K562 (cell line): ENCODE measurements around the gene GPHA2. TPM values are rescaled to one million over a fixed set of nuclear protein-coding genes. Genes with fewer than 3 reads are reported as not detected.

ENCODE experiments used
- ATAC-seq: fragments of 200-7000 bp; cut with Tn5 transposase; 3 replicates; pipeline ENCODE4 v1.9.1; 2020; ENCODE audit warnings: moderate library complexity
- Bru-seq: library from RNA; stranded (reverse); fragments of 400-500 nt; gene quantifications from one replicate; lab custom pipeline; 2021; lab: Mats Ljungman, UMichigan
- BruChase-seq, 2 experiments: library from RNA; stranded (reverse); fragments of 400-500 nt; gene quantifications; one replicate each; lab custom pipeline; 2021; lab: Mats Ljungman, UMichigan
- BruUV-seq: library from RNA; stranded (reverse); fragments of 400-500 nt; replicated peaks from 2 replicates; lab custom pipeline; 2021; lab: Mats Ljungman, UMichigan
- CTCF ChIA-PET: fragments of 300-600 bp; formaldehyde crosslinking; extraction: SDS; loops from one replicate; lab custom pipeline; 2021; ENCODE audit warnings: low intra/inter-chr PET ratio; lab: Yijun Ruan, JAX
- POLR2A ChIA-PET: fragments of 300-600, 350-650 bp; sonication (Branson Sonifier 250); formaldehyde crosslinking; extraction: SDS; loops from one replicate; lab custom pipeline; 2021; ENCODE audit warnings: antibody characterized with exemption, inconsistent platforms; lab: Yijun Ruan, JAX
- DNase-seq, 4 experiments: peaks; one replicate each; pipeline versions ENCODE4 v3.0.0 to v3.0.0-alpha.2; 2011 to 2018; ENCODE audit warnings: low spot score in 3 of 4, mixed read lengths in 3 of 4; ENCODE audit errors: extremely low read depth in 1 of 4
- FAIRE-seq: peaks from 2 replicates; lab custom pipeline; 2011; peaks lifted over from hg19 to GRCh38; lab: Jason Lieb, UNC
- H2AFZ ChIP-seq: 2 replicates; pipeline ENCODE4 v1.6.0; 2011; ENCODE audit warnings: low read depth, low read length, control low read depth, inconsistent platforms
- H3K27ac ChIP-seq: fragments of 200-600 bp; 3 replicates; pipeline ENCODE4 v1.8.0; 2011; ENCODE audit warnings: low read depth, mild to moderate bottlenecking, control low read depth, inconsistent platforms, low read length, moderate library complexity, mixed read lengths; ENCODE audit errors: extremely low read depth
- H3K27me3 ChIP-seq, 2 experiments: fragments of 300-600 bp in 1 of 2; 2 replicates in 1 of 2; 3 replicates in 1 of 2; pipeline versions ENCODE4 v1.6.0 to v1.8.0; 2011; ENCODE audit warnings: inconsistent platforms in 2 of 2, low read length in 2 of 2, mild to moderate bottlenecking in 1 of 2, mixed read lengths in 1 of 2, moderate library complexity in 1 of 2; ENCODE audit not compliant: control insufficient read depth in 2 of 2, insufficient read depth in 2 of 2
- H3K36me3 ChIP-seq: fragments of 300-600 bp; 3 replicates; pipeline ENCODE4 v1.8.0; 2011; ENCODE audit warnings: mild to moderate bottlenecking, low read length, inconsistent platforms; ENCODE audit not compliant: control insufficient read depth, insufficient read depth
- H3K4me1 ChIP-seq, 2 experiments: fragments of 200-600 bp in 1 of 2; replicated peaks in 1 of 2; 2 replicates in 1 of 2; 3 replicates in 1 of 2; pipeline versions ENCODE4 v1.5.1 to v1.8.0; 2011; ENCODE audit warnings: inconsistent platforms in 2 of 2, low read length in 2 of 2, mild to moderate bottlenecking in 1 of 2, mixed read lengths in 1 of 2, moderate library complexity in 1 of 2; ENCODE audit not compliant: control insufficient read depth in 2 of 2, insufficient read depth in 2 of 2
- H3K4me2 ChIP-seq: 2 replicates; pipeline ENCODE4 v1.6.1; 2011; ENCODE audit warnings: low read length, control low read depth, inconsistent platforms, mixed read lengths; ENCODE audit not compliant: insufficient read depth
- H3K4me3 ChIP-seq: fragments of 200-600 bp; sonication (generic), shearing (Covaris generic); 2 replicates; pipeline ENCODE4 v1.5.1; 2016; ENCODE audit warnings: control low read depth, inconsistent platforms
- H3K79me2 ChIP-seq: fragments of 200-600 bp; 3 replicates; pipeline ENCODE4 v1.8.0; 2011; ENCODE audit warnings: low read length, inconsistent platforms; ENCODE audit not compliant: control insufficient read depth, insufficient read depth
- H3K9ac ChIP-seq, 2 experiments: 2 replicates each; pipeline versions ENCODE4 v1.6.0 to v1.6.1; 2011; ENCODE audit warnings: low read depth in 2 of 2, low read length in 2 of 2, control low read depth in 1 of 2, inconsistent platforms in 1 of 2, mild to moderate bottlenecking in 1 of 2, mixed read lengths in 1 of 2; ENCODE audit not compliant: insufficient read depth in 1 of 2
- H3K9me1 ChIP-seq: one replicate; pipeline ENCODE4 v1.6.0; 2011; ENCODE audit warnings: inconsistent platforms, mild to moderate bottlenecking, low read length, moderate library complexity; ENCODE audit not compliant: control insufficient read depth, insufficient read depth
- H3K9me3 ChIP-seq: replicated peaks from 2 replicates; pipeline ENCODE4 v1.5.1; 2011; ENCODE audit warnings: low read depth, low read length, inconsistent platforms; ENCODE audit not compliant: control insufficient read depth, insufficient read depth
- H4K20me1 ChIP-seq: replicated peaks from 2 replicates; pipeline ENCODE4 v1.6.1; 2011; ENCODE audit warnings: low read length, inconsistent platforms, mixed read lengths; ENCODE audit not compliant: control insufficient read depth, insufficient read depth
- CTCF ChIP-seq, 3 experiments: IDR thresholded peaks in 2 of 3; conservative IDR thresholded peaks in 1 of 3; 2 replicates each; pipeline ENCODE4 v1.5.1; 2011 to 2012; ENCODE audit warnings: low read length in 3 of 3, mild to moderate bottlenecking in 3 of 3, control low read depth in 2 of 3, improper control_type of control experiment in 1 of 3, inconsistent platforms in 1 of 3, low read depth in 1 of 3, mixed read lengths in 1 of 3, moderate library complexity in 1 of 3; ENCODE audit not compliant: insufficient read depth in 2 of 3
- EWSR1 ChIP-seq: fragments of 450-650 bp; IDR thresholded peaks from 2 replicates; pipeline ENCODE4 v1.6.1; 2018; ENCODE audit warnings: borderline replicate concordance, mild to moderate bottlenecking, low read depth, moderate library complexity; ENCODE audit not compliant: partially characterized antibody
- HNRNPK ChIP-seq: fragments of 200-400 bp; formaldehyde crosslinking; IDR thresholded peaks from one replicate; pipeline ENCODE4 v1.6.1; 2018; ENCODE audit warnings: mild to moderate bottlenecking, low read depth, low read length; ENCODE audit not compliant: poor library complexity, severe bottlenecking
- MYNN ChIP-seq, 2 experiments: sonication (generic); formaldehyde crosslinking in 1 of 2; IDR thresholded peaks; 2 replicates each; pipeline versions ENCODE4 v1.5.0 to v1.6.1; 2016 to 2020; ENCODE audit warnings: antibody characterized with exemption in 1 of 2, missing genetic modification reagents in 1 of 2
- PREB ChIP-seq: sonication (generic); formaldehyde crosslinking; IDR thresholded peaks from 2 replicates; pipeline ENCODE4 v1.8.1; 2023; ENCODE audit warnings: mild to moderate bottlenecking, missing genetic modification reagents
- RBBP5 ChIP-seq: fragments of 200-600 bp; sonication (generic); IDR thresholded peaks from 2 replicates; pipeline ENCODE4 v1.6.1; 2012; ENCODE audit warnings: borderline replicate concordance, mild to moderate bottlenecking, low read length, control low read depth, inconsistent platforms; ENCODE audit not compliant: insufficient read depth, poor library complexity, severe bottlenecking
- SMAD4 ChIP-seq: fragments of 250-450 bp; sonication (Bioruptor Pico); conservative IDR thresholded peaks from 2 replicates; pipeline ENCODE4 v1.8.0; 2021; ENCODE audit warnings: inconsistent platforms, mild to moderate bottlenecking, moderate library complexity
- ZFX ChIP-seq: sonication (generic); formaldehyde crosslinking; IDR thresholded peaks from 2 replicates; pipeline ENCODE4 v1.8.0; 2022; ENCODE audit warnings: mild to moderate bottlenecking, missing genetic modification reagents, moderate library complexity
- ZNF134 ChIP-seq: fragments of 250-450 bp; sonication (Bioruptor Pico); conservative IDR thresholded peaks from 2 replicates; pipeline ENCODE4 v1.4.0; 2020
- ZNF3 ChIP-seq: fragments of 250-450 bp; sonication (Bioruptor Pico); IDR thresholded peaks from 2 replicates; pipeline ENCODE4 v1.5.0; 2021; ENCODE audit warnings: mild to moderate bottlenecking, moderate library complexity
- ZNF778 ChIP-seq: fragments of 450-650 bp; formaldehyde crosslinking; IDR thresholded peaks from 2 replicates; pipeline ENCODE4 v1.4.0; 2020; ENCODE audit warnings: mild to moderate bottlenecking, moderate library complexity
- WGBS: fragments of 100-300 bp; shearing (Covaris generic); methylation state at CpG from one replicate; pipeline ENCODE4 v1.1.6; 2016; ENCODE audit warnings: low coverage, mixed read lengths; ENCODE audit not compliant: insufficient coverage; ENCODE audit errors: missing lambda C conversion rate; 5-methylcytosine and 5-hydroxymethylcytosine counted together
- in situ Hi-C: fragments of 300-500 bp; cut with MboI; formaldehyde crosslinking; loops from 4 replicates; pipeline ENCODE4 v1.15.0; 2018; ENCODE audit warnings: inconsistent platforms, mixed read lengths
- intact Hi-C: fragments of 100-400 bp; cut with micrococcal nuclease; formaldehyde crosslinking; loops from 2 replicates; pipeline ENCODE4 v1.14.2; 2022
- long read RNA-seq, 3 experiments: library from polyadenylated mRNA in 2 of 3; library from RNA in 1 of 3; unstranded in 2 of 3; stranded (forward) in 1 of 3; transcript quantifications; one replicate each; pipeline ENCODE4 v2.0.0, GENCODE V29; 2019 to 2022
- polyA minus RNA-seq, 3 experiments: library from RNA; depleted of rRNA, polyadenylated mRNA; stranded (reverse); fragments of >200 nt; gene quantifications; 2 replicates each; pipeline ENCODE4 v1.2.3, GENCODE V29; 2011
- polyA plus RNA-seq, 8 experiments: library from polyadenylated mRNA; depleted of rRNA in 4 of 8; stranded (reverse) in 5 of 8; unstranded in 3 of 8; fragments of >200 nt; fragmentation: Nextera tagmentation in 2 of 8; fragmentation: Illumina TruSeq in 1 of 8; extraction: Ambion mirVana in 2 of 8; extraction: Trizol in 1 of 8; gene quantifications; 2 replicates each; pipeline versions ENCODE4 v1.2.1 to v1.2.3, GENCODE V29; 2011 to 2014; ENCODE audit warnings: inconsistent platforms in 1 of 8, missing spikeins in 1 of 8
- total RNA-seq, 7 experiments: library from RNA; depleted of rRNA in 6 of 7; stranded (reverse); fragments of >200 nt in 6 of 7; fragmentation: Illumina TruSeq in 2 of 7; extraction: Trizol in 2 of 7; gene quantifications; 2 replicates each; pipeline versions ENCODE4 v1.2.1 to v1.2.3, GENCODE V29; 2011 to 2021; ENCODE audit warnings: low replicate concordance in 1 of 7

GPHA2 gene
- not detected in 2 replicates for total RNA-seq (2011; cell fraction: chromatin; rRNA removed; ENCODE audit: low replicate concordance)
- total RNA-seq (2011; cell fraction: nucleolus; rRNA removed) = not detected in 2 replicates
- not detected in 2 replicates for total RNA-seq (2011; cell fraction: nucleoplasm; rRNA removed)
- total RNA-seq (2014; rRNA removed) (not detected in 2 replicates), total RNA-seq (2014; rRNA removed; fragmentation: Illumina TruSeq; extraction: Trizol) (not detected in 2 replicates), total RNA-seq (2015; rRNA removed; fragmentation: Illumina TruSeq; extraction: Trizol) (0.22 TPM in 1 of 2 replicates, not detected in the other), total RNA-seq (2021) (not detected in 2 replicates), polyA plus RNA-seq (2011; rRNA removed) (not detected in 2 replicates), polyA plus RNA-seq (2014; fragmentation: Illumina TruSeq; extraction: Trizol) (not detected in 2 replicates), polyA plus RNA-seq (2014; fragmentation: Nextera tagmentation; extraction: Ambion mirVana) (under 1 TPM in 1 of 2 experiments, not detected in 1; 0.17 TPM), polyA plus RNA-seq (2014; rRNA removed) (1.4 TPM in 1 of 2 replicates, not detected in the other), polyA minus RNA-seq (2011; rRNA and poly(A)+ RNA removed) (not detected in 2 replicates), Bru-seq, nascent RNA (not detected), BruChase-seq, experiment 1, labeled RNA remaining after a 2-hour chase (not detected), BruChase-seq, experiment 2, labeled RNA remaining after a 6-hour chase (not detected)
- polyA plus RNA-seq (2011; cell fraction: cytosol; rRNA removed) = not detected in 2 replicates
- polyA plus RNA-seq (2011; cell fraction: nucleus; rRNA removed) = 0.74 and 0.88 TPM in 2 replicates
- not detected in 2 replicates for polyA plus RNA-seq (2012)
- polyA minus RNA-seq (2011; cell fraction: cytosol; rRNA and poly(A)+ RNA removed) = not detected in 2 replicates
- not detected in 2 replicates for polyA minus RNA-seq (2011; cell fraction: nucleus; rRNA and poly(A)+ RNA removed)
- long read RNA-seq, experiment 1, partial matches to known transcripts = 0 of 1 reads
- long read RNA-seq, experiment 1, other reads (novel, unspliced or antisense) = 1 of 1 reads
- long read RNA-seq, experiment 2, partial matches to known transcripts = 0 of 1 reads
- long read RNA-seq, experiment 2, other reads (novel, unspliced or antisense) = 0 of 1 reads
- long read RNA-seq, experiment 3 = 0 reads

- no peak within 1 kb of the TSS for H3K4me2 ChIP-seq
- TF ChIP-seq ZNF134 (CRISPR knock-in tag) (no peak), HNRNPK (no peak), EWSR1 (no peak), ZNF778 (CRISPR knock-in tag) (no peak), ZNF3 (CRISPR knock-in tag) (no peak), PREB (CRISPR knock-in tag) (no peak), CTCF (IDR thresholded peaks at IDR 0.05 in 2 of 3, conservative IDR thresholded peaks at IDR 0.05 in 1 of 3; ENCODE audit: insufficient read depth in 2 of 3, low read depth in 1 of 3, low read length in 3 of 3) (0 out of 6 replicates have a peak, but pooled peaks of 1 of the 3 experiments have one; percentile 3), ZFX (no peak), MYNN (IDR thresholded peaks at IDR 0.05) (0 out of 2 replicates have a peak, but pooled peaks have one; percentile 11), MYNN (CRISPR knock-in tag; IDR thresholded peaks at IDR 0.05) (no peak), SMAD4 (CRISPR knock-in tag) (no peak), RBBP5 (no peak)
These were observed at the start of gene GPHA2 for GRCh38 chr11:64935359-64936081. GPHA2 (minus strand) TSS chr11:64935893; CDS start chr11:64935460, 433 bp downstream.

More at GRCh38 chr11:64935359-64936081, at the start of gene GPHA2:
- POLR2A ChIA-PET = interaction anchor here (0.5 to 2.3 kb wide), 8 partner anchors 9 to 177 kb away, joined by 3 to 8 read pairs (median 3); partner anchors contain the start of gene SAC3D1
- FAIRE-seq (peak; percentile 64), DNase-seq (peak in 3 of 4 experiments; percentile 33 to 54 (median 52)), ATAC-seq (peak; percentile 41)
- Histone ChIP-seq H3K9me3 (no peaks in the 10 kb centered on the region), H3K36me3 (peaks cover 7% of the 10 kb centered on the region; the same call in 1 of the 3 replicates), H3K9me1 (no peaks in the 10 kb centered on the region), H3K27me3 (no peaks in the 10 kb centered on the region), H3K9ac (peak within 1 kb of the TSS in 1 of 2 experiments; percentile 82; a peak in 2 of 4 replicates), H3K27ac (no peak within 1 kb of the TSS), H3K79me2 (no peaks in the 10 kb centered on the region), H3K4me1 (peaks cover 8 to 28% of the 10 kb centered on the region in 2 experiments; a peak in 4 of 5 replicates), H2AFZ (0 out of 2 replicates have a peak within 1 kb of the TSS, but pooled peaks have one; percentile 48), H4K20me1 (no peaks in the 10 kb centered on the region; the same call in 1 of the 2 replicates), H3K4me3 (no peak within 1 kb of the TSS)
- in situ Hi-C loops (no loop called here), intact Hi-C loops (no loop called here)
- BruUV-seq = no TSS peak
- 51% methylated on average over 13 of the region's 14 CpGs for WGBS
- CTCF ChIA-PET = no interaction called here
